ENCODE measurements around the gene PITPNB. TPM values are rescaled to one million over a fixed set of nuclear protein-coding genes. Genes with fewer than 3 reads are reported as not detected.

The PITPNB gene
- total RNA-seq, 4 donors from 2014 or later: 49.2 to 95.0 (median 75.6) TPM

DNA sequence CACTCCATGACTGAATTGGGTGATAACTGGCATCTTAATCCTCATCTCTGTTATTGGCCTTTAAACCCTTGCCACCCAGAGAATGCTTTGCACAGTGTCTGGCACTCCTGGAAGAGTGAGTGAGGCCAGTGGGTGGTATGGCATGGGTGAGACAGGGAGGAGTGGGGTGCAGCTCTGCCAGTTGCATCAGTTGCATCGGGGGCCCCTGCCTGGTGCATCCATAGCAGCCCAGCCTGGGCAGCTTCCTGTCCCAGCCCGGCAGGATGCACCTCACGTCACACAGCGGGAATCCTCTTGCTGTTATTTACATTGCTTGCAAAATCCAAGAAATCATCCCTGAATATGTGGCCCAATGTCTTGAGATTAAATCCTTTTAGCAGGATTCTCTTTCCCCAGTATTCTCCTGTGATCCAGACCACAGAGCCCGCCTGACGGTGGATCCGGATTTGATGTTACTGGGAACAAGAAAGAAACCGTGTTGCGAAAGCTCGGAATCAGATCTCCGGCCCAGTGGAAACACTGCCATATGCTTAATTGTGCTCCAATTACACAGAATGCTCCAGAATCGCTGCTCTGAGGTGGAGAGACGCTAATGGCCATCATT, 79.9 kb downstream of the PITPNB start:
- TF ChIP-seq, protein P1, sequence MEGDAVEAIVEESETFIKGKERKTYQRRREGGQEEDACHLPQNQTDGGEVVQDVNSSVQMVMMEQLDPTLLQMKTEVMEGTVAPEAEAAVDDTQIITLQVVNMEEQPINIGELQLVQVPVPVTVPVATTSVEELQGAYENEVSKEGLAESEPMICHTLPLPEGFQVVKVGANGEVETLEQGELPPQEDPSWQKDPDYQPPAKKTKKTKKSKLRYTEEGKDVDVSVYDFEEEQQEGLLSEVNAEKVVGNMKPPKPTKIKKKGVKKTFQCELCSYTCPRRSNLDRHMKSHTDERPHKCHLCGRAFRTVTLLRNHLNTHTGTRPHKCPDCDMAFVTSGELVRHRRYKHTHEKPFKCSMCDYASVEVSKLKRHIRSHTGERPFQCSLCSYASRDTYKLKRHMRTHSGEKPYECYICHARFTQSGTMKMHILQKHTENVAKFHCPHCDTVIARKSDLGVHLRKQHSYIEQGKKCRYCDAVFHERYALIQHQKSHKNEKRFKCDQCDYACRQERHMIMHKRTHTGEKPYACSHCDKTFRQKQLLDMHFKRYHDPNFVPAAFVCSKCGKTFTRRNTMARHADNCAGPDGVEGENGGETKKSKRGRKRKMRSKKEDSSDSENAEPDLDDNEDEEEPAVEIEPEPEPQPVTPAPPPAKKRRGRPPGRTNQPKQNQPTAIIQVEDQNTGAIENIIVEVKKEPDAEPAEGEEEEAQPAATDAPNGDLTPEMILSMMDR (IDR thresholded peaks at IDR 0.05): no peak
- DNase-seq (ENCODE audit: low spot score) (no peak), ATAC-seq (ENCODE audit: low FRiP score) (no peak)

DNA sequence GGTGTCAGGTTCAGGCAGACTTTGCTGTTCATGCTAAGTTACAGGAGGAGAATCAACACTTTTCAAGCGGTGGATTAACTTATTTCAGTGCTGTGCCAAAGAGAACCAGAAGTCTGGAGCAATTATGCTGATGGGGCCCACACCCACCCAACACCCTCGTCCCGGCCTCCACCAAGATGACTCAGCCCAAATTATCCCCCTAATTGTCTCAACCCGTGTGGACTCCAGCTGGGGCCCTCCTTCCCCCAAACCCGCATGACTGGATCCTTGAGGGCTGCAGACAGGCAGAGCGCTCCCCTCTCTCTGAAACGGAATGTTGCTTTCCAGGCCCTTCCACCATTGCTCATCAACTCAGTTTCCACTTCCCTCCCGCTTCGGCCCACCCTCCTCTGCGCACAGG, 82.9 kb downstream of the PITPNB start:
- TF ChIP-seq, protein P1 (IDR thresholded peaks at IDR 0.05): no peak
- no peak for ATAC-seq (ENCODE audit: low FRiP score)
- DNase-seq (ENCODE audit: low spot score): no peak

DNA sequence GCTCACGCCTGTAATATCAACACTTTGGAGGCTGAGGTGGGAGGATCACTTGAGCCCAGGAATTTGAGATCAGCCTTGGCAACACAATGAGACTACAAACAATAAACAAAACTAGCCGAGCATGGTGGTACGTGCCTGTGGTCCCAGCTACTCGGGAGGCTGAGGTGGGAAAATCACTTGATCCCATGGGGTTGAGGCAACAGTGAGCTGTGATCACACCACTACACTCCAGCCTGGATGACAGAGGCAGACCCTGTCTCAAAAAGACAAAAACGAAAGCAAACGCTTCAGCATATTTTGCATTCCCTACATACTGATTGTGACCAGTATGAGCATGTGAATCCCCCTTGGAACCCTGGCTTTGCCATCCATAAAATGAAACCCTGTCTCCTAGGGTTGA, 83.6 kb downstream of the PITPNB start:
- DNase-seq (ENCODE audit: low spot score) (no peak), ATAC-seq (ENCODE audit: low FRiP score) (no peak)
- TF ChIP-seq, protein P1 (IDR thresholded peaks at IDR 0.05): no peak

DNA sequence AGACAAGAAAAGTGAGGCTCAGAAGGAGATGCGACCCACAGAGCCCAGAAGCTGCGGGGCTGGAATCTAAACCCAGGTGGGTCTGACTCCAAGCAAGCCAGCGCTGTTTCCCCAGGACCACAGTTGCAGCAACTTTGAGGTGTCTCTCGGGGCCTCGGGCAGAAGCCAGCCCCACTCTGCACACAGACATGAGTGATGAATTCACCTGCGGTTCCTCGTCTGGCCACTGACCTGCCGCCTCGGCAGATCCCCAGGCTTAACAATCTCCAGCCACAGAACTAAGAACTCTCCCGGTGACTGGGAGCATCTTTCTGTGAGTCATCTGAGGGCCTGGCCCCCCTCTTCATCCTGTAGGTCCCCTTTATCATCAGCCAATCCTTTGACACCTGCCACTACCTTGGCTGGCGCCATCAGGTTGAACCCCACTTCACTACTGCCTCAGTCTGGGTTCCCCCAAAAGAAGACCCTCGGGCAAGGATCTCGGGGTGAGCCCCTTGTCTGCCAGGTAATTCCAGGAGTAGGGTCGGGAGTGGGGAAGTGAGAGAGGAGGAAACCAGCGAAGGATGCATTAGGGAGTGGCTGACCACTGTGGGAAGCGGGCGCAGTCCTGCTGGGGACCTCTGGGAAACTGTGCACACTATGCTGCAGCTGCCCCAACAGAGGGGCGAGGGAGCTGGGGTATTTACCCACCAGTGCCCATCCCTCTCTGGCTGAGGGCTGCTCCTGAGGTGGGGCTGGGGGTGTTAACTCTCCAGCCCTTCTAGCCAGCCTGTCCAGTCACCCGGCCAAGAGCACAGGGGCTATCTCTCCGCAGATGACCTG, 84.5 kb downstream of the PITPNB start:
- peak; percentile 30 for ATAC-seq (ENCODE audit: low FRiP score)
- no peak for DNase-seq (ENCODE audit: low spot score)
- TF ChIP-seq, protein P1 (IDR thresholded peaks at IDR 0.05): no peak

DNA sequence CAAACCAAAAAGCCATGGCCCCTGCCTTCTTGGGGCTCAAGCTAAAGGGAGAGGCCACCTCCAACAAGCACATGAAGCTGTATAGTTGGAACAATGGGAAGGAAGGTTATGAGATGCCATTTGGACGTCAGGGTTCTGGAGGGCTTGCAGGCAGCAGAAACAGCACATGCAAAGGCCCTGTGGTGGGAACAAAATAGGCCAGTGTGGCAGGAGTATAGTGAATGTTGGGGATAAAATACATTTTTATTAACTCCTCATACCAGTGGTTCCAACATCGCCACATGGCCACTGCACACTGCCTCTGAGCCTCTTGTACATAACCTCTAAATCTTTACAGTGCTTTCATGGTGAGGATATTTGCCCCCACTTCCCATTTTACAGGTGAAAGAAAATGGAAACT, 85.3 kb downstream of the PITPNB start:
- DNase-seq (ENCODE audit: low spot score) (no peak), ATAC-seq (ENCODE audit: low FRiP score) (no peak)
- TF ChIP-seq, protein P1 (IDR thresholded peaks at IDR 0.05): no peak

DNA sequence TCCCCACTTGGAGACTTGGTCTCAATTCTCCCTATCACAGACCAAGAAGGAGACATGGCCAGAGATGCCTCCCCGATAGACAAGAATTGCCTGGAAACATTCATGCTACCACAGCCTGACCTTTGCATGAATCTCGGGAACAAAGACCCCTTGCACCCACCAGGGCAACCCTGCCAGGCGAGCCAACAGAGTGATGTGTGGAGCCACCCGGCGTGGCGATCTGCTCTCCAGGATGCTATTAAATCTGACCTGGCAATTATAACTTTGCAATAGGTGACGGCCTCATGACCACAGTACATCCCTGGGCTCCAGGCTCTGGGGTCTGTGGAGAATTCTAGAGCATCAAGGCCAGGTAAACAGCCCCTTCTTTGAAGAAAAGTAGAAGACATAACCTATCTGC, 86.5 kb downstream of the PITPNB start:
- no peak for ATAC-seq (ENCODE audit: low FRiP score)
- DNase-seq (ENCODE audit: low spot score): no peak
- TF ChIP-seq, protein P1 (IDR thresholded peaks at IDR 0.05): no peak

DNA sequence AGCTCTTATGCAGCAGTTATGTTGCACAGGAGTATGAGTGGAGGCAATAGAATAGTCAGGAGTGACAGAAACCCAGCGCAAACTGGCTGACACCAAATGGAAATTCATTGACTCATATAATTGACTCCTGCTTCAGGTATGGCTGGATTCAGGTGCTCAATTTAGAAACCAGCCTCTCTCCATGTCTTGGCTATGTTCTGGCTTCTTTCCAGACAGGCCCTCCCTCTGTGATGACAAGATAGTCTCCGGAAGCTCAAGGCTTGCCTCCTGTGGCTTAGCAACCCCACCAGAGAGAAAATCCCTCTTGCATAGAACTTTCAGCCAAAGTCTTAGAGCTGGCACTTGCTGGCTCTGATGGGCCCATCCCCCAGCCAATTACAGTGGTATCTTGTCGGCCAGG, 89.4 kb downstream of the PITPNB start:
- ATAC-seq (ENCODE audit: low FRiP score): no peak
- TF ChIP-seq, protein P1 (IDR thresholded peaks at IDR 0.05): no peak
- no peak for DNase-seq (ENCODE audit: low spot score)

Data from omental fat pad (tissue), 4 donors.